HUDEP-2 (cell line): ENCODE data around the gene P4HB.

ENCODE experiments used
- DNase-seq, 76 experiments: peaks; one replicate each; lab custom pipeline; 2025; ENCODE audit not compliant: unreplicated experiment in 76 of 76; lab: John Stamatoyannopoulos, UW

The P4HB gene

GRCh38 chr17:81898029-81898866, 37.9 kb upstream of the P4HB start:
- DNase-seq, result no peak

- no peak for DNase-seq
These were observed 35.1 kb upstream of the P4HB start for GRCh38 chr17:81895400-81895799.

- DNase-seq, result no peak
These were observed 30.9 kb upstream of the P4HB start for GRCh38 chr17:81891303-81891552.

- peak in 3 of 76 experiments; percentile 14 to 20 (median 15) for DNase-seq
These were observed 30.3 kb upstream of the P4HB start for GRCh38 chr17:81890447-81891302.

GRCh38 chr17:81889602-81890001, 29.3 kb upstream of the P4HB start:
- no peak for DNase-seq

DNA sequence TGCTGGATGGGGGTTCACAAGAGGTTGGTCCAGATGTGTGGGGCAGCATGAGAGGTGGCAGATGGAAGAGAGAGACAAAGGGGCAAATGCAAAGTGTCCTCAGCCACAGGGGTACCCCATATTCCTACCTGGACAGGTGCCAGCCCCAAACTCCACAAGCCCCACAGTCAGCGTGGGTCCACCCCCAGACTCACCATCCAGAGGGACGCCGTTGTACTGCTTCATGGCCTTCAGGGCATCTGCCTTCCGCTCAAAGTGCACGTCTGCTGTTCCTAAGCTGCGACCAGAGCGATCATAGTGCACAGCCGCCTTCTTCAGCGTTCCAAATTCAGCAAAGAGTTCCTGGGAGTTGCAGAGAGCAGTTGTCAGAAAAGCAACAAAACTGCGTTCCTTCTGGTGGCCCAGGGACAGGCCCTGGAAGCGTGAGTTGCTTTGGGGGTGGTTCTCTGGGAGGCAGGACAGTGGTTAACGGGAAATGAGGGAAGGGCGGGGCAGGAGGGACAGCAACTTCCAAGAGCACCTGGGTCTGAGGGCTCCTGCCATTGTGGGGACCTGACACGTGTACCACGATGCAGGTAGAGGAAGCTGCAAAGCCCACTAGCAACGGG, 28.8 kb upstream of the P4HB start:
- no peak for DNase-seq

GRCh38 chr17:81888105-81888987, 28.0 kb upstream of the P4HB start:
- no peak for DNase-seq

DNA sequence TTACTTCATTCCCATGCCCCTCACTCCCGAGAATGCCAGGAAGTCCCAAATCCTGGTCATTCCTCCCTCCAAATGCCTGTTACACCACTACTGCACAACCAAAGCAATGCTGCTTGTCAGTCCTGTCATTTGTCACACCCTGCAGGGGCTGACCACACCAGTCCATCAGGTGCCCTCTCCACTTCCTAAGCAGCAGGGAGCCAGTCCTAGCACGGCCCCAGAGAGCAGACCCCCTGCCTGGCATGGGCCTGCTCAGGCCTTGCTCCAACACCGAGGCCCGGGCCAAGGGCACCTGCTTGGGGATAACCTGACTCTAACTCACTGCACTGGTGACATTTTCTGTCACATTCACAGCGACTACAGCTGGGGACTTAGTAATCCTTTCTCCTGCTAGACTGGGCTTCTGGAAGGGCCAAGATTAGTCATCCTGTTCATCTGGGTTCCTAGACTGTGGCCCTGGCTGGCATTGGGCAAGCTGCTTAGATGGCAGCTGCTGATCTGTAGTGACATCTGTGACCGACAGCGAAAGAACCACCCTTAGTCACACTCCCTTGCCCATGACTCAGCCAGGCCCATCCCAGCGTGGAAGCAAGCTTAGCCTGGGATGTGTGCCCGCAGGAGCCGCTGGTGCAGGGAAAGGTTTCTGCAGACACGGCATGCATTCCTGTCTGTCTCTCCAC, 25.7 kb upstream of the P4HB start:
- DNase-seq, result peak in 71 of 76 experiments; percentile 22 to 89 (median 76)

GRCh38 chr17:81885454-81885853, 25.1 kb upstream of the P4HB start:
- no peak for DNase-seq

DNA sequence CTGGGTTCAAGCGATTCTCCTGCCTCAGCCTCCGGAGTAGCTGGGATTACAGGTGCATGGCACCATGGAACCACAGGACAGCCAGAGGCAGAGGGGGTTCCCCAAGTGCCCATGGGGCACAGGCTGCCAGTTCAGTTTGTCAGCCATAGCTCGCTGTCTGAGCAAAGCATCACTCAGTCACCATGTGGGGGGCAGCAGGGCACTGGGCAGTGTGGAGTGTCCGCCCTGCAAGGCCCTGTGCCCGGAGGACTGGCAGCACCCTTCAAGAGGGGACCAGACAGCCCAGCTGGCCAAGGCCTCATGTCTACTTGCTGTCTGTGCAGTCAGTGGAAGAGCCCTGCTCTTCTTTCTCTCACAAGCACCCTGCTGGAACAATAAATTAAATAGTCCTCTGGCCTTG, 24.6 kb upstream of the P4HB start:
- no peak for DNase-seq

DNA sequence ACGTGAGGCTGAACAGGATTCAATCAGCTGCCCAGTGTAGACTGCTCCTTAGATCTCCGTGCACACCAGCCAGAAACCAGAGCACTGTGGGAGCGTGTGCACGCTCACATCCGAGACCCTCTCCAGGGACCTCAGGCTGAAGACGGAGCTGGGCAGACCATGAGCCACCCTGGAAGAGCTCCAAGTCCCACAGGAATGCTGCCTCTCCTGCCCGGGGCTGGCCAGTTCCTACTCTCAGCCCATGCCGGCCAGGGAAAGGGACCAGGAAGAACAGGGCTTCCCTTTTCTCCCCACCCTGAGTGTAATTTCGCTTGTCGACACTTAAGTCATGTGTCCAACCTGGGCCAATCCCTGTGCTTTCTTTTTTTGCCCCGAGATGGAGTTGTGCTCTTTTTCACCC, 24.2 kb upstream of the P4HB start:
- no peak for DNase-seq

DNA sequence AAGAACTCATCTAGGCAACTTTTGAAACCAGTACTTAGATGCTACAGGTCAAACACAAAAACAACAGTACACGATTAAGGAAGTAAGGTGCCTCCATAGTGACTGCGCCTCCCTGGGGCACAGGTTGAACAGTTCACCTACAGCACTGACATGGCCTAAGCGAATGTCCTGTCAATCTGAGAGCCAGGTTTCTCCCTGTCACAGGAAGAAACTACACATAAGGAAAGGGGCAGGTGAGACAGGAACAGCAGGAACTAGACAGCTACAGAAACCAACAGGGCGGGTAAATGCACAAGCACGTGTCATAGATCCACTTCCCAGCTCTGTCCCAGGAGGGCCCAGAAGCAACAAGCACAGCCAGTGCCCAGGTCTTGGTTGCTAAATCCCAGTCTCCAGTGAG, 18.8 kb upstream of the P4HB start:
- no peak for DNase-seq

- no peak for DNase-seq
These were observed 18.0 kb upstream of the P4HB start for GRCh38 chr17:81878294-81878693.

GRCh38 chr17:81877569-81877968, 17.2 kb upstream of the P4HB start:
- no peak for DNase-seq

- DNase-seq, result peak in 73 of 76 experiments; percentile 17 to 95 (median 84)
These were observed 11.3 kb upstream of the P4HB start for GRCh38 chr17:81871387-81872230.

DNA sequence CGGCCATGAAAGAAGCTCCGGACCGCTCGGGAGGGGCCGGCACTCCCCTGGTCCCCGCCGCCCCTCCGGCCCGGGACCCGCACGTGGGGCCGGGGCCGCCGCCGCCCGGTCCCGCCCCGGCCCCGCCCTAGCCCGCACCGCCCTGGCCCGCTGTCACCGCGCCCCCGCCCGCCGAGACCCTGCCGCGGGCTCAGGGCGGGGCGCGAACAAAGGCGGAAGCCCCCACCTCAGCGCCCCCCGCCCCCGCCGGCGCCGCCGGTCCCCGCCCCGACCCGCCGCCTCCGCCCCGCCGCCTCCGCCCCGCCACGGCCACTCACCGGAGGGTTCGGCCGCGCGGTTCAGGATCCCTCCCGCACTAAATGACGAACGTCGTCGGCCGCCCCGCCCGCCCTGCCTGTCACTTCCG, 10.6 kb upstream of the P4HB start, which contains the start of gene ARHGDIA:
ARHGDIA (minus strand) TSS at position 357 of the 406 bp plus-strand sequence. CDS start 1,407 bp downstream, outside the sequence.
- peak in 2 of 76 experiments; percentile 48 to 79 for DNase-seq

DNA sequence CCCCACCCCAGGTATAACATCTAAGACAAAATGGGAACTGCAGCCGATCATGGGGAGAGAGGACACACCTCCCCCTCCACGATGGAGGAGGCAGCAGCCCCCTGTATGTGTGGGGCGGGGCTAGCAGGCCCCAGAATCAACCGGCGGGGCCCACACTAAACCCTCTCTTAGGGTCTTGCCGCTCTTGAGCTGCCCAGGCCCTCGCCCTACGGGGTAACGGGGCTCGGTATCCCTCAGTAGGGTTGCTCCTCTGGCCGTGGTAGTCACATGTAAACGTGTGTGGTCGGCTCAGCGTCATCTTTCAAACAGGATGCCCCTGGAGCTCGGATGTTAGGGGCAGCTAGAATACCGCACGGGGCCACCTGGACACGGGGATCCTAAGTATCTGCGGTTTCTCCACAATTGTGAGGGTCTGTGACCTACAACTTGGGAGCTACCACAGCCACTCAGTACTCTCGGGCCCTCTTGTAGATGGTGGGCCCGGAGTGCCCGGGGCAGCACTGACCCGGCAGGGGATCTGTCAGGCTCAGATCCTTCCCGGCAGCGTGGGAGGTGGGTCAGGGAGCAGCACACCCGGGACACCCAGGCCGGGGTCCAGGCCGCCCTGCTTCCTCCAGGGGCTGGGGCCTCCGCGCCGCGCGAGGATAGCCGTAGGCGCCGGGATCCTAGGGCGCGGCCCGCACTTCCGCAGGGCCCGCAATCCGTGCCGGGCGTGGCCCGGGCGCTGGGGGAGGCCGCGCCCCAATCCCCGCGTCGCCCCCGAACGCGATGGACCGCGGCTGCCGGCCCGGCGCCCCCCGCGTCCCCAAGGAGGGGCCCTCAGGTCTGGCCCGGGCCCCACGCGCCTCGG, 10.0 kb upstream of the P4HB start:
- DNase-seq, result peak in 5 of 76 experiments; percentile 12 to 45 (median 33)
